ENCODE results near the gene NFATC1.

NFATC1 gene

GRCh38 chr18:79489051-79489898, 93.5 kb downstream of the NFATC1 start:
- no peak overlapping the region for H3K4me3 ChIP-seq
- no peak for DNase-seq (ENCODE audit: low spot score)
- TF ChIP-seq CTCF (IDR thresholded peaks at IDR 0.05), result no peak
- H3K27ac ChIP-seq, result no peak overlapping the region

- DNase-seq (ENCODE audit: low spot score), result no peak
These were observed 94.3 kb downstream of the NFATC1 start for GRCh38 chr18:79489899-79490625.

GRCh38 chr18:79490626-79491041, 94.9 kb downstream of the NFATC1 start:
- H3K27ac ChIP-seq, result no peak overlapping the region
- H3K4me3 ChIP-seq, result no peak overlapping the region
- DNase-seq (ENCODE audit: low spot score), result no peak
- TF ChIP-seq CTCF (IDR thresholded peaks at IDR 0.05), result no peak

More at GRCh38 chr18:79489899-79490625, 94.3 kb downstream of the NFATC1 start:
- Histone ChIP-seq H3K4me3 (no peak overlapping the region), H3K27ac (no peak overlapping the region)
- no peak for TF ChIP-seq CTCF (IDR thresholded peaks at IDR 0.05)

GRCh38 chr18:79491081-79491551, 95.4 kb downstream of the NFATC1 start:
- no peak for TF ChIP-seq CTCF (IDR thresholded peaks at IDR 0.05)

GRCh38 chr18:79493211-79493800, 97.6 kb downstream of the NFATC1 start:
- DNase-seq (ENCODE audit: low spot score), result no peak
- Histone ChIP-seq H3K4me3 (no peak overlapping the region), H3K27ac (no peak overlapping the region)
- TF ChIP-seq CTCF (IDR thresholded peaks at IDR 0.05), result no peak

More at GRCh38 chr18:79491081-79491551, 95.4 kb downstream of the NFATC1 start:
- Histone ChIP-seq H3K4me3 (no peak overlapping the region), H3K27ac (no peak overlapping the region)
- DNase-seq (ENCODE audit: low spot score), result no peak

- no peak for TF ChIP-seq CTCF (IDR thresholded peaks at IDR 0.05)
- no peak for DNase-seq (ENCODE audit: low spot score)
- no peak overlapping the region for H3K27ac ChIP-seq
- H3K4me3 ChIP-seq, result no peak overlapping the region
These were observed 98.1 kb downstream of the NFATC1 start for GRCh38 chr18:79493801-79494211.

Data from coronary artery (tissue), 2 donors.